Erythroblast (primary cell): ENCODE data around the gene FNDC3B.

Source experiments
- GATA1 ChIP-seq: IDR thresholded peaks from 2 replicates; pipeline ENCODE4 v1.6.1; 2011; ENCODE audit warnings: low read depth, mild to moderate bottlenecking, control low read depth, low read length, moderate library complexity
- POLR2A ChIP-seq: IDR thresholded peaks from 2 replicates; pipeline ENCODE4 v1.6.1; 2011; ENCODE audit warnings: mild to moderate bottlenecking, low read length

GRCh38 chr3:172259726-172260248 is 220.4 kb downstream of the FNDC3B start:
- TF ChIP-seq POLR2A (no peak), GATA1 (no peak)
